A549 (cell line): ENCODE measurements around the gene EPS8L3. TPM values are rescaled to one million over a fixed set of nuclear protein-coding genes. Genes with fewer than 3 reads are reported as not detected.

ENCODE experiments used
- ATAC-seq, 2 experiments: fragments of 200-7000 bp in 1 of 2; fragments of >200 bp in 1 of 2; cut with Nextera tagmentation in 1 of 2; cut with Tn5 transposase in 1 of 2; 3 replicates each; pipeline versions ENCODE4 v1.8.0 to v1.9.1; 2018 to 2020; ENCODE audit warnings: mild to moderate bottlenecking in 1 of 2, moderate library complexity in 1 of 2
- CTCF ChIA-PET: fragments of 300-600 bp; sonication (Branson Sonifier 250); formaldehyde crosslinking; extraction: SDS; loops from one replicate; lab custom pipeline; 2021; ENCODE audit warnings: antibody characterized with exemption, inconsistent platforms; lab: Yijun Ruan, JAX
- POLR2A ChIA-PET: fragments of 350-600 bp; formaldehyde crosslinking; extraction: SDS; loops from one replicate; lab custom pipeline; 2021; ENCODE audit warnings: antibody characterized with exemption, inconsistent platforms; lab: Yijun Ruan, JAX
- DNase-seq, 2 experiments: peaks; one replicate each; pipeline versions ENCODE4 v3.0.0 to v3.0.0-alpha.2; 2011 to 2016; ENCODE audit warnings: low read depth in 1 of 2, low spot score in 1 of 2
- FAIRE-seq: peaks from 2 replicates; lab custom pipeline; 2011; peaks lifted over from hg19 to GRCh38; lab: Jason Lieb, UNC
- H3K27ac ChIP-seq, 2 experiments: fragments of >200 bp; sonication (Bioruptor Twin); formaldehyde crosslinking; 3 replicates each; pipeline ENCODE4 v1.5.1; 2016 to 2017
- H3K4me1 ChIP-seq: fragments of >200 bp; sonication (Bioruptor Twin); formaldehyde crosslinking; 3 replicates; pipeline ENCODE4 v1.6.1; 2016
- H3K4me2 ChIP-seq: fragments of >200 bp; sonication (Bioruptor Twin); formaldehyde crosslinking; 3 replicates; pipeline ENCODE4 v1.6.1; 2016
- H3K4me3 ChIP-seq: fragments of >200 bp; sonication (Bioruptor Twin); formaldehyde crosslinking; 3 replicates; pipeline ENCODE4 v1.5.1; 2016
- H3K9me3 ChIP-seq: fragments of >200 bp; sonication (Bioruptor Twin); formaldehyde crosslinking; 3 replicates; pipeline ENCODE4 v1.6.1; 2016
- BHLHE40 ChIP-seq: IDR thresholded peaks from 2 replicates; pipeline ENCODE4 v1.6.1; 2012; ENCODE audit warnings: low read depth, low read length, inconsistent platforms
- CEBPB ChIP-seq, 2 experiments: fragments of >200 bp in 1 of 2; sonication (Bioruptor Twin) in 1 of 2; formaldehyde crosslinking in 1 of 2; IDR thresholded peaks; 2 replicates each; pipeline ENCODE4 v1.6.1; 2012 to 2016
- FOSL2 ChIP-seq, 2 experiments: fragments of 450-650 bp in 1 of 2; fragments of >200 bp in 1 of 2; sonication (Bioruptor Twin) in 1 of 2; formaldehyde crosslinking; IDR thresholded peaks; 2 replicates each; pipeline versions ENCODE4 v1.5.0 to v1.6.1; 2016 to 2020; ENCODE audit warnings: mild to moderate bottlenecking in 1 of 2, moderate library complexity in 1 of 2
- HOXA7 ChIP-seq: fragments of 250-450 bp; sonication (Bioruptor Pico); IDR thresholded peaks from 2 replicates; pipeline ENCODE4 v1.5.0; 2020; ENCODE audit warnings: mild to moderate bottlenecking, moderate library complexity
- HOXB5 ChIP-seq: fragments of 250-450 bp; sonication (Bioruptor Pico); IDR thresholded peaks from 2 replicates; pipeline ENCODE4 v1.5.0; 2020; ENCODE audit warnings: mild to moderate bottlenecking, moderate library complexity
- JUN ChIP-seq, 2 experiments: fragments of >200 bp; sonication (Bioruptor Twin); formaldehyde crosslinking; IDR thresholded peaks; 2 replicates in 1 of 2; 3 replicates in 1 of 2; pipeline ENCODE4 v1.6.1; 2016 to 2017
- JUNB ChIP-seq: fragments of >200 bp; sonication (Bioruptor Twin); formaldehyde crosslinking; IDR thresholded peaks from 2 replicates; pipeline ENCODE4 v1.6.1; 2016
- KDM1A ChIP-seq: fragments of 200-600 bp; sonication (generic); IDR thresholded peaks from 2 replicates; pipeline ENCODE4 v1.6.1; 2016; ENCODE audit warnings: low read depth, mild to moderate bottlenecking
- MAFK ChIP-seq: fragments of 450-650 bp; IDR thresholded peaks from 2 replicates; pipeline ENCODE4 v1.6.1; 2014; ENCODE audit not compliant: partially characterized antibody
- MAZ ChIP-seq: fragments of 150-350 bp; IDR thresholded peaks from 2 replicates; pipeline ENCODE4 v1.6.1; 2014; ENCODE audit warnings: antibody characterized with exemption, low read depth, low read length, borderline replicate concordance
- RARB ChIP-seq: fragments of 250-450 bp; sonication (Bioruptor Pico); IDR thresholded peaks from 2 replicates; pipeline ENCODE4 v1.8.0; 2021; ENCODE audit warnings: mild to moderate bottlenecking, moderate library complexity
- RCOR1 ChIP-seq: fragments of 150-350 bp; IDR thresholded peaks from 2 replicates; pipeline ENCODE4 v1.6.1; 2014; ENCODE audit warnings: antibody characterized with exemption, low read length, low read depth
- RFX5 ChIP-seq: fragments of 450-650 bp; IDR thresholded peaks from 2 replicates; pipeline ENCODE4 v1.7.1; 2014; ENCODE audit warnings: antibody characterized with exemption, mild to moderate bottlenecking, moderate library complexity
- RNF2 ChIP-seq: fragments of 200-600 bp; sonication (generic); IDR thresholded peaks from 2 replicates; pipeline ENCODE4 v1.6.1; 2016; ENCODE audit warnings: low read depth, mild to moderate bottlenecking, antibody characterized with exemption, moderate library complexity, borderline replicate concordance
- SMC3 ChIP-seq: fragments of >200 bp; sonication (Bioruptor Twin); formaldehyde crosslinking; IDR thresholded peaks from 3 replicates; pipeline ENCODE4 v1.6.1; 2018; ENCODE audit warnings: inconsistent platforms
- SREBF2 ChIP-seq: fragments of 450-650 bp; IDR thresholded peaks from 2 replicates; pipeline ENCODE4 v1.6.1; 2014; ENCODE audit warnings: mild to moderate bottlenecking, moderate library complexity
- ZFP36 ChIP-seq: fragments of 450-650 bp; IDR thresholded peaks from 2 replicates; pipeline ENCODE4 v1.6.1; 2014; ENCODE audit warnings: borderline replicate concordance; ENCODE audit not compliant: partially characterized antibody
- WGBS: methylation state at CpG from one replicate; pipeline ENCODE4 v1.1.6; 2017; ENCODE audit errors: missing lambda C conversion rate; 5-methylcytosine and 5-hydroxymethylcytosine counted together
- polyA plus RNA-seq, 4 experiments: library from polyadenylated mRNA; depleted of rRNA in 3 of 4; stranded (reverse); fragments of >200 nt; fragmentation: RNase III in 1 of 4; extraction: RNeasy Plus Mini Kit Qiagen cat#74134 plus additional on column Dnase treatment in 1 of 4; gene quantifications; 2 replicates in 3 of 4; 3 replicates in 1 of 4; pipeline ENCODE4 v1.2.3, GENCODE V29; 2011 to 2017
- TF ChIP-seq, protein P1 (sequence below): IDR thresholded peaks from 2 replicates; pipeline ENCODE4 v1.6.1; 2012; ENCODE audit warnings: low read depth, borderline replicate concordance
- TF ChIP-seq, protein P2 (sequence below): fragments of >200 bp; sonication (Bioruptor Twin); formaldehyde crosslinking; IDR thresholded peaks from 3 replicates; pipeline ENCODE4 v1.5.1; 2016
- TF ChIP-seq, protein P3 (sequence below): fragments of >200 bp; sonication (Bioruptor Twin); formaldehyde crosslinking; IDR thresholded peaks from 2 replicates; pipeline ENCODE4 v1.6.1; 2016
- TF ChIP-seq, protein P4 (sequence below): fragments of >200 bp; sonication (Bioruptor Twin); formaldehyde crosslinking; IDR thresholded peaks from 3 replicates; pipeline ENCODE4 v1.6.1; 2016

The EPS8L3 gene
- polyA plus RNA-seq, 2 of the 4 experiments (the other 2 are of a cell fraction), result 3.3 to 5.1 TPM

DNA sequence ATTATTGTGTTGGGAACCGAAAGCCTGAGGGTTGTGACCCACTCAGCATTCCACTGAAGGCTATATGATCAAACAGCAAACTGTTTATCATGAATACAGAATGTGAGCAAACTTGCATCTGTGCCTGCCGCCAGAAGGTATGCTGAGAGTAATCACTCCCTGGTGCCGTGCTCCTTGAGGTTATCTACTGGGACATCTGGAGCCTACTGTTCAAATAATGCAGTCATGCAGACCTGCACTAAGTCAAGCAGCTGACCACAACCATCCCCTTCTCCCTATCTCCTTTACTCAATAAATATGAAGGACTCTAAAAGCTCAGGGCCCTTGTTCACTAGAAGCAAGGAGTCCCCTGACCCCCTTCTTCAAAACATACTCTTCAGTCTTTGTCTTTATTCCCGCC, 38.2 kb downstream of the EPS8L3 start:
- ATAC-seq (no peak), FAIRE-seq (no peak), DNase-seq (no peak)
- no peak overlapping the region for H3K4me3 ChIP-seq
- ChIA-PET CTCF (interaction anchor here (1.0 kb wide), 1 partner anchor 9 kb away, joined by 3 read pairs; no protein-coding TSS in a partner anchor), POLR2A (no interaction called here)
- H3K4me1 ChIP-seq, result no peaks in the 10 kb centered on the region
- H3K4me2 ChIP-seq, result no peak overlapping the region
- H3K9me3 ChIP-seq, result no peaks in the 10 kb centered on the region
- no peak overlapping the region for H3K27ac ChIP-seq
- 65% methylated on average over 4 of the region's 4 CpGs for WGBS
- TF ChIP-seq MAFK (no peak), JUN (IDR thresholded peaks at IDR 0.05) (no peak), HOXB5 (CRISPR knock-in tag) (no peak), SREBF2 (no peak), MAZ (no peak), FOSL2 (IDR thresholded peaks at IDR 0.05) (no peak), FOSL2 (CRISPR knock-in tag; IDR thresholded peaks at IDR 0.05) (no peak), SMC3 (no peak), JUNB (no peak), RCOR1 (no peak), RARB (CRISPR knock-in tag) (no peak)
- TF ChIP-seq, protein P1, sequence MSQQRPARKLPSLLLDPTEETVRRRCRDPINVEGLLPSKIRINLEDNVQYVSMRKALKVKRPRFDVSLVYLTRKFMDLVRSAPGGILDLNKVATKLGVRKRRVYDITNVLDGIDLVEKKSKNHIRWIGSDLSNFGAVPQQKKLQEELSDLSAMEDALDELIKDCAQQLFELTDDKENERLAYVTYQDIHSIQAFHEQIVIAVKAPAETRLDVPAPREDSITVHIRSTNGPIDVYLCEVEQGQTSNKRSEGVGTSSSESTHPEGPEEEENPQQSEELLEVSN, result no peak

DNA sequence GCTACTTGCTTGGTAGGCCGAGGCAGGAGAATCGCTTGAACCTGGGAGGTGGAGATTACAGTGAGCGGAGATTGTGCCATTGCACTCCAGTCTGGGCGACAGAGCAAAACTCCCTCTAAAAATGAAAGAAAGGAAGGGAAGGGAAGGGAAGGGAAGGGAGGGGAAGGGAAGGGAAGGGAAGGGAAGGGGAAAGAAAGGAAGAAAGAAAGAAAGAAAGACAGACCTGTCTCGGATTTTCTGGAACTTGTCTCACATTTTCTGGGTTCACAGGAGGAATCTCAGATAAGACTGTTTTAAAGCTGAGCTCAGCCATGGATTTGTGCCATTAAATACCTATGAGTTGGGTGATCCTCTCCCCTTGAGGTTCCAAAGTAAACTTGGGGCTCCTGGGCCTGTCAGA, 38.8 kb downstream of the EPS8L3 start:
- 85% methylated on average over 5 of the region's 5 CpGs for WGBS
- H3K27ac ChIP-seq, result no peak overlapping the region
- DNase-seq (no peak), FAIRE-seq (no peak), ATAC-seq (no peak)
- H3K4me1 ChIP-seq, result no peaks in the 10 kb centered on the region; the same call in 2 of the 3 replicates
- ChIA-PET POLR2A (no interaction called here), CTCF (interaction anchor here (1.0 to 1.2 kb wide), 2 partner anchors 10 to 52 kb away, joined by 3 read pairs; no protein-coding TSS in a partner anchor)
- H3K4me3 ChIP-seq, result no peak overlapping the region
- no peak overlapping the region for H3K4me2 ChIP-seq
- no peaks in the 10 kb centered on the region for H3K9me3 ChIP-seq
- no peak for TF ChIP-seq RFX5

DNA sequence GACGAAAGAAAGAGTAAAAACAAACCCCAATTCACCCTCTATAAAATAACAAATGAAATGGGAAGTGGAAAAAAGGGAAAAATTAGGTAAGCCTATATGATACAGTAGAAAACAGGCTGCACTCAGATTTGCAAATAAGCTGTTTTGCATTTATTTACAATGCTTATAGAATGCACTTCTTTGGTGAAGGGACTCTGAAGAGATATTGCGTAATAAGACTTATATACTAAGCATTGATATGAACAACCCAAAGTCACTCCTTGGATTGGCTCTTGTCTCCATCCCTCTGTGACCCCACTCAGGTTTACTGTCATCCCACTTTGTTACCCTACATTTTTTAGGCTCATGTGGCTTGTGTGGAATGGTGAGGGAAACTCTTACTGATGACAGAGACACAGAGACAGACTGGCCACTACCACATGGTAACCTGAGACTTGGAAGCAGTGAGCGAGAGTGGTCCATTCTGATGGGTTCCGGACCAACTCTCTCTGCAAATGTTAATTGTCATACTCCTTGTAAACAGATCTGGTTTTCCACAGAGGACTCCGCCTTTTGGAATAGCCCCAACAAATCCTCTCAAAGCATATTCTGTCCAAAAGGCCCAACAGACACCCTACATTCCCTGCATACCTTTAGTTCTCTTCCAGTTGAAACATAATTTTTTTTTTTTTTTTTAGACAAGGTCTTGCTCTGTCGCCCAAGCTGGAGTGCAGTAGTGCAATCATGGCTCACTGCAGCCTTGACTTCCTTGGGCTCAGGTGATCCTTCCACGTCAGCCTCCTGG, 40.6 kb downstream of the EPS8L3 start:
- no peak for DNase-seq
- Histone ChIP-seq H3K4me3 (no peak overlapping the region), H3K4me2 (no peak overlapping the region), H3K9me3 (no peaks in the 10 kb centered on the region), H3K27ac (no peak overlapping the region), H3K4me1 (peaks cover 14% of the 10 kb centered on the region; the same call in 2 of the 3 replicates)
- 92% methylated on average over 7 of the region's 7 CpGs for WGBS
- POLR2A ChIA-PET, result no interaction called here
- TF ChIP-seq CEBPB (IDR thresholded peaks at IDR 0.05) (peak; percentile 36 to 73; a peak in 3 of 4 replicates), BHLHE40 (no peak), JUN (IDR thresholded peaks at IDR 0.05) (no peak)
- TF ChIP-seq, protein P2, sequence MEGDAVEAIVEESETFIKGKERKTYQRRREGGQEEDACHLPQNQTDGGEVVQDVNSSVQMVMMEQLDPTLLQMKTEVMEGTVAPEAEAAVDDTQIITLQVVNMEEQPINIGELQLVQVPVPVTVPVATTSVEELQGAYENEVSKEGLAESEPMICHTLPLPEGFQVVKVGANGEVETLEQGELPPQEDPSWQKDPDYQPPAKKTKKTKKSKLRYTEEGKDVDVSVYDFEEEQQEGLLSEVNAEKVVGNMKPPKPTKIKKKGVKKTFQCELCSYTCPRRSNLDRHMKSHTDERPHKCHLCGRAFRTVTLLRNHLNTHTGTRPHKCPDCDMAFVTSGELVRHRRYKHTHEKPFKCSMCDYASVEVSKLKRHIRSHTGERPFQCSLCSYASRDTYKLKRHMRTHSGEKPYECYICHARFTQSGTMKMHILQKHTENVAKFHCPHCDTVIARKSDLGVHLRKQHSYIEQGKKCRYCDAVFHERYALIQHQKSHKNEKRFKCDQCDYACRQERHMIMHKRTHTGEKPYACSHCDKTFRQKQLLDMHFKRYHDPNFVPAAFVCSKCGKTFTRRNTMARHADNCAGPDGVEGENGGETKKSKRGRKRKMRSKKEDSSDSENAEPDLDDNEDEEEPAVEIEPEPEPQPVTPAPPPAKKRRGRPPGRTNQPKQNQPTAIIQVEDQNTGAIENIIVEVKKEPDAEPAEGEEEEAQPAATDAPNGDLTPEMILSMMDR, result no peak
- no peak for ATAC-seq
- FAIRE-seq, result no peak
- CTCF ChIA-PET, result no interaction called here

DNA sequence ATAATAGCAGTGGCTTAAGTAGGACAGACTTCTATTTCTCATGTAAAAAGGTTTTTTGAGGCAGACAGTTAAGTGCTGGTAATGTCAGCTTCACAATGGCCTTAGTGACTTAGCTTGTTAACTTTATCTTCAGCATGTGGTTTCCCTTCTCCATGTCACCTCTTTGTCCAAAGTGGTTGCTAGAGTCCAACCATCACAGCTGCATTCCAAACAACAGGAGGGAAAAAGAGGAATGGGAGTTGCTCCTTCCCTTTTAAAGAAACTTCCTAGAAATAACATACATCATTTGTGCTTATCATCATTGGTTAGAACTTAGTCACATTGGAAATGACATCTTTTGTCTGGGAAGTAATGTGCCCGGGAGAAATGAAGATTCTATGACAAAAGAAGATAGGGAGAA, 41.8 kb downstream of the EPS8L3 start:
- FAIRE-seq (no peak), DNase-seq (no peak), ATAC-seq (no peak)
- Histone ChIP-seq H3K4me3 (no peak overlapping the region), H3K9me3 (no peaks in the 10 kb centered on the region), H3K4me1 (peaks cover 14% of the 10 kb centered on the region; the same call in 2 of the 3 replicates), H3K4me2 (no peak overlapping the region), H3K27ac (no peak overlapping the region)
- CTCF ChIA-PET, result interaction anchor here (1.3 kb wide), 1 partner anchor 72 kb away, joined by 3 read pairs; no protein-coding TSS in a partner anchor
- TF ChIP-seq SMC3 (no peak), SREBF2 (no peak), HOXA7 (CRISPR knock-in tag) (no peak), KDM1A (no peak), RNF2 (no peak), BHLHE40 (no peak), ZFP36 (no peak)
- TF ChIP-seq, protein P3, sequence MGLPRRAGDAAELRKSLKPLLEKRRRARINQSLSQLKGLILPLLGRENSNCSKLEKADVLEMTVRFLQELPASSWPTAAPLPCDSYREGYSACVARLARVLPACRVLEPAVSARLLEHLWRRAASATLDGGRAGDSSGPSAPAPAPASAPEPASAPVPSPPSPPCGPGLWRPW, result no peak
- TF ChIP-seq, protein P4, sequence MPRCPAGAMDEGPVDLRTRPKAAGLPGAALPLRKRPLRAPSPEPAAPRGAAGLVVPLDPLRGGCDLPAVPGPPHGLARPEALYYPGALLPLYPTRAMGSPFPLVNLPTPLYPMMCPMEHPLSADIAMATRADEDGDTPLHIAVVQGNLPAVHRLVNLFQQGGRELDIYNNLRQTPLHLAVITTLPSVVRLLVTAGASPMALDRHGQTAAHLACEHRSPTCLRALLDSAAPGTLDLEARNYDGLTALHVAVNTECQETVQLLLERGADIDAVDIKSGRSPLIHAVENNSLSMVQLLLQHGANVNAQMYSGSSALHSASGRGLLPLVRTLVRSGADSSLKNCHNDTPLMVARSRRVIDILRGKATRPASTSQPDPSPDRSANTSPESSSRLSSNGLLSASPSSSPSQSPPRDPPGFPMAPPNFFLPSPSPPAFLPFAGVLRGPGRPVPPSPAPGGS, result no peak
- 86% methylated on average over 1 of the region's 1 CpG for WGBS
- POLR2A ChIA-PET, result no interaction called here
